GM23338 (cell line): ENCODE measurements around the gene ACAD9. TPM values are rescaled to one million over a fixed set of nuclear protein-coding genes. Genes with fewer than 3 reads are reported as not detected.

Experiments used
- ATAC-seq: fragments of 200-7000 bp; cut with Tn5 transposase; 3 replicates; pipeline ENCODE4 v1.9.1; 2020
- DNase-seq: peaks from one replicate; pipeline ENCODE4 v3.0.0-alpha.2; 2015; ENCODE audit warnings: low spot score
- H2AFZ ChIP-seq: fragments of 200-600 bp; sonication (generic); 2 replicates; pipeline ENCODE4 v1.8.0; 2016; ENCODE audit warnings: antibody characterized with exemption, mild to moderate bottlenecking, moderate library complexity
- H3F3A ChIP-seq: fragments of 200-600 bp; sonication (generic); replicated peaks from 2 replicates; pipeline ENCODE4 v1.8.0; 2017; ENCODE audit warnings: antibody characterized with exemption, mixed run types, low read depth
- H3K27ac ChIP-seq: fragments of 200-600 bp; sonication (generic); 2 replicates; pipeline ENCODE4 v1.6.1; 2016; ENCODE audit warnings: low read depth
- H3K27me3 ChIP-seq: fragments of 200-600 bp; sonication (generic); 2 replicates; pipeline ENCODE4 v1.8.0; 2016; ENCODE audit warnings: mild to moderate bottlenecking, mixed run types, moderate library complexity; ENCODE audit not compliant: insufficient read depth
- H3K36me3 ChIP-seq: fragments of 200-600 bp; sonication (generic); 2 replicates; pipeline ENCODE4 v1.8.0; 2016; ENCODE audit warnings: mild to moderate bottlenecking; ENCODE audit not compliant: insufficient read depth
- H3K4me1 ChIP-seq: fragments of 200-600 bp; sonication (generic); 2 replicates; pipeline ENCODE4 v1.8.0; 2016; ENCODE audit warnings: mild to moderate bottlenecking, moderate library complexity; ENCODE audit not compliant: insufficient read depth
- H3K4me2 ChIP-seq: fragments of 200-600 bp; sonication (generic); 2 replicates; pipeline ENCODE4 v1.7.1; 2017; ENCODE audit warnings: mixed run types
- H3K4me3 ChIP-seq: fragments of 200-600 bp; sonication (generic); 2 replicates; pipeline ENCODE4 v1.6.1; 2016; ENCODE audit warnings: mixed run types
- H3K79me2 ChIP-seq: fragments of 200-600 bp; sonication (generic); replicated peaks from 2 replicates; pipeline ENCODE4 v1.8.0; 2017; ENCODE audit warnings: mild to moderate bottlenecking; ENCODE audit not compliant: insufficient read depth
- H3K9me2 ChIP-seq: fragments of 200-600 bp; sonication (generic); 2 replicates; pipeline ENCODE4 v1.8.0; 2017; ENCODE audit not compliant: insufficient read depth
- H4K20me1 ChIP-seq: fragments of 200-600 bp; sonication (generic); replicated peaks from 2 replicates; pipeline ENCODE4 v1.8.0; 2017; ENCODE audit warnings: mild to moderate bottlenecking; ENCODE audit not compliant: insufficient read depth
- H3K27ac Mint-ChIP-seq: 2 replicates; pipeline ENCODE4 v1.8.0; 2020; ENCODE audit warnings: inconsistent platforms, mild to moderate bottlenecking, moderate library complexity, mixed read lengths
- H3K27me3 Mint-ChIP-seq: 3 replicates; pipeline ENCODE4 v1.8.0; 2022; ENCODE audit warnings: low read depth, mild to moderate bottlenecking, moderate library complexity, mixed read lengths, inconsistent platforms; ENCODE audit not compliant: insufficient read depth, poor library complexity
- H3K36me3 Mint-ChIP-seq: 3 replicates; pipeline ENCODE4 v1.8.0; 2021; ENCODE audit warnings: low read depth, mild to moderate bottlenecking, inconsistent platforms, moderate library complexity, mixed read lengths
- H3K4me1 Mint-ChIP-seq: 3 replicates; pipeline ENCODE4 v1.8.0; 2020; ENCODE audit warnings: mild to moderate bottlenecking, inconsistent platforms, mixed read lengths
- H3K4me3 Mint-ChIP-seq: 3 replicates; pipeline ENCODE4 v1.8.0; 2021; ENCODE audit warnings: moderate library complexity, mild to moderate bottlenecking, inconsistent platforms, mixed read lengths
- H3K9me3 Mint-ChIP-seq: 3 replicates; pipeline ENCODE4 v1.8.0; 2020; ENCODE audit warnings: moderate library complexity, mild to moderate bottlenecking, inconsistent platforms, mixed read lengths
- CREB1 ChIP-seq: fragments of 250-450 bp; sonication (Bioruptor Pico); IDR thresholded peaks from 2 replicates; pipeline ENCODE4 v1.5.0; 2020; ENCODE audit warnings: low read depth, mild to moderate bottlenecking, moderate library complexity
- CTCF ChIP-seq, 2 experiments: fragments of 200-600 bp in 1 of 2; sonication (generic) in 1 of 2; conservative IDR thresholded peaks; 2 replicates each; pipeline versions ENCODE4 v1.5.1 to v1.6.1; 2016 to 2017; ENCODE audit warnings: antibody characterized with exemption in 2 of 2, low read depth in 2 of 2, mild to moderate bottlenecking in 2 of 2, moderate library complexity in 1 of 2
- ETS1 ChIP-seq: IDR thresholded peaks from 2 replicates; pipeline ENCODE4 v1.6.1; 2016; ENCODE audit warnings: antibody characterized with exemption
- EZH2 ChIP-seq: fragments of 200-600 bp; sonication (generic); IDR thresholded peaks from one replicate; pipeline ENCODE4 v1.8.0; 2017; ENCODE audit warnings: antibody characterized with exemption, mild to moderate bottlenecking, low read depth; ENCODE audit not compliant: unreplicated experiment
- EZH2phosphoT487 ChIP-seq: fragments of 200-600 bp; sonication (generic); IDR thresholded peaks from one replicate; pipeline ENCODE4 v1.8.1; 2018; ENCODE audit warnings: antibody characterized with exemption; ENCODE audit not compliant: unreplicated experiment
- JUNB ChIP-seq: IDR thresholded peaks from one replicate; pipeline ENCODE4 v1.6.1; 2016; ENCODE audit warnings: antibody characterized with exemption; ENCODE audit not compliant: unreplicated experiment
- NANOG ChIP-seq: IDR thresholded peaks from 2 replicates; pipeline ENCODE4 v1.6.1; 2016; ENCODE audit warnings: antibody characterized with exemption, borderline replicate concordance
- POLR2AphosphoS5 ChIP-seq: IDR thresholded peaks from 2 replicates; pipeline ENCODE4 v1.6.1; 2016; ENCODE audit warnings: antibody characterized with exemption, low read depth
- REST ChIP-seq: IDR thresholded peaks from one replicate; pipeline ENCODE4 v1.6.1; 2018; ENCODE audit warnings: antibody characterized with exemption; ENCODE audit not compliant: unreplicated experiment
- STAT1 ChIP-seq: IDR thresholded peaks from one replicate; pipeline ENCODE4 v1.6.1; 2016; ENCODE audit warnings: antibody characterized with exemption; ENCODE audit not compliant: unreplicated experiment
- ZNF114 ChIP-seq: fragments of 250-450 bp; sonication (Bioruptor Pico); IDR thresholded peaks from 2 replicates; pipeline ENCODE4 v1.5.0; 2020; ENCODE audit warnings: mild to moderate bottlenecking, moderate library complexity
- ZNF331 ChIP-seq: fragments of 250-450 bp; sonication (Bioruptor Pico); IDR thresholded peaks from 2 replicates; pipeline ENCODE4 v1.5.0; 2020; ENCODE audit warnings: low read depth, mild to moderate bottlenecking, moderate library complexity
- polyA plus RNA-seq: library from polyadenylated mRNA; unstranded; fragments of >200 nt; fragmentation: Nextera tagmentation; extraction: Ambion mirVana; gene quantifications from 2 replicates; pipeline ENCODE4 v1.2.1, GENCODE V29; 2016
- total RNA-seq: library from RNA; depleted of rRNA; stranded (reverse); fragments of >200 nt; shearing (Covaris generic); gene quantifications from 2 replicates; pipeline ENCODE4 v1.2.3, GENCODE V29; 2014

The ACAD9 gene
- total and polyA plus RNA-seq, 2 experiments from 2014 or later, result 21.2 to 36.4 TPM

- no peak for TF ChIP-seq JUNB
- no peak for TF ChIP-seq POLR2AphosphoS5
- TF ChIP-seq CTCF (conservative IDR thresholded peaks at IDR 0.05; ENCODE audit: low read depth in 2 of 2), result no peak
- no peak for TF ChIP-seq EZH2phosphoT487
- no peak for TF ChIP-seq ZNF114
- TF ChIP-seq ETS1, result no peak
Observed at GRCh38 chr3:128870347-128870746, 9.1 kb upstream of the ACAD9 start (continued).

GRCh38 chr3:128872282-128872681, 7.1 kb upstream of the ACAD9 start:
- Histone ChIP-seq H3K27ac (no peak overlapping the region), H2AFZ (no peak overlapping the region), H3K36me3 (no peaks in the 10 kb centered on the region), H3K27me3 (no peaks in the 10 kb centered on the region), H3K9me2 (no peaks in the 10 kb centered on the region), H4K20me1 (no peaks in the 10 kb centered on the region), H3K4me2 (no peak overlapping the region), H3K79me2 (no peaks in the 10 kb centered on the region), H3K4me1 (no peaks in the 10 kb centered on the region), H3F3A (no peaks in the 10 kb centered on the region), H3K4me3 (no peak overlapping the region)
- peaks cover 6% of the 10 kb centered on the region for H3K4me1 Mint-ChIP-seq
- H3K9me3 Mint-ChIP-seq, result no peaks in the 10 kb centered on the region
- DNase-seq, result no peak
- H3K4me3 Mint-ChIP-seq, result no peak overlapping the region
- TF ChIP-seq EZH2, result no peak
- no peak for TF ChIP-seq ZNF114
- no peak for TF ChIP-seq STAT1
- no peak for TF ChIP-seq REST
- TF ChIP-seq ETS1, result no peak
- TF ChIP-seq ZNF331, result no peak
- no peak for TF ChIP-seq NANOG
- no peak for TF ChIP-seq CTCF (conservative IDR thresholded peaks at IDR 0.05; ENCODE audit: low read depth in 2 of 2)
- TF ChIP-seq CREB1 (CRISPR knock-in tag), result no peak
- no peak overlapping the region for H3K27ac Mint-ChIP-seq
- no peak for ATAC-seq
- H3K27me3 Mint-ChIP-seq, result peaks cover 8% of the 10 kb centered on the region
- no peaks in the 10 kb centered on the region for H3K36me3 Mint-ChIP-seq
